Neuron (in vitro differentiated cells): ENCODE results near the gene PDXDC1.
"Not testable (repeated sequence)": the region's sequence is repeated elsewhere in the genome, so short reads cannot be mapped to it uniquely, and the experiment has no call there.

Experiments
- H2AFZ ChIP-seq: one replicate; pipeline ENCODE4 v1.6.1; 2013; ENCODE audit warnings: low read depth, mild to moderate bottlenecking, inconsistent platforms, low read length, moderate library complexity
- H3K27me3 ChIP-seq: one replicate; pipeline ENCODE4 v1.6.1; 2013; ENCODE audit warnings: low read length; ENCODE audit not compliant: insufficient read depth
- H3K36me3 ChIP-seq: one replicate; pipeline ENCODE4 v1.6.1; 2013; ENCODE audit warnings: low read length; ENCODE audit not compliant: insufficient read depth
- H3K4me1 ChIP-seq: one replicate; pipeline ENCODE4 v1.6.1; 2013; ENCODE audit warnings: low read length; ENCODE audit not compliant: insufficient read depth
- H3K4me3 ChIP-seq: 2 replicates; pipeline ENCODE4 v1.5.1; 2013; ENCODE audit warnings: mild to moderate bottlenecking, low read length, moderate library complexity
- H3K9me3 ChIP-seq: one replicate; pipeline ENCODE4 v1.6.1; 2013; ENCODE audit warnings: low read length

The PDXDC1 gene

GRCh38 chr16:14981234-14981633 is 6.4 kb downstream of the PDXDC1 start:
- not testable (repeated sequence) for H2AFZ ChIP-seq, H3K4me3 ChIP-seq, H3K4me1 ChIP-seq, H3K36me3 ChIP-seq, H3K9me3 ChIP-seq, H3K27me3 ChIP-seq

DNA sequence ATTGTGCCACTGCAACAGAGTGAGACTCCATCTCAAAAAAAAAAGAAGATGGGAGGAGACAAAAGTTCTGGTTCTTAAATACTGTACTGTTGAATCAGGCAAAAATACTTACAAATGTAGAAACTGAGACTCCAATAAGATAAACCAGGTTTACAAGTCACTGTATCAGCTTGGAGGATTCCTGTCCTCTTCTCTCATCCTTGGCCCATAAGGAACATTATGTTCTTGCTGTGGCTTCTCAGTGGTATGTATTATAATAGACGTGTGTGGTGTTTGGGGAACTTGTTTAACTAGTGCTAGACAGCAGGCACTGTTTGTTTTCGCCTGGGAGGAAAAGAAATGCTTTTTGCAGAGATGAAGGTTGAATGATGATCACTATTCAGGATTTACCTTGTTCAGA is 7.7 kb downstream of the PDXDC1 start:
- not testable (repeated sequence) for H3K36me3 ChIP-seq, H3K4me3 ChIP-seq

GRCh38 chr16:14988092-14988491 is 13.3 kb downstream of the PDXDC1 start:
- not testable (repeated sequence) for H2AFZ ChIP-seq, H3K27me3 ChIP-seq, H3K4me3 ChIP-seq, H3K36me3 ChIP-seq, H3K4me1 ChIP-seq
- H3K9me3 ChIP-seq, result peaks cover 11% of the 10 kb centered on the region

More for the DNA sequence above, 7.7 kb downstream of the PDXDC1 start:
- H2AFZ ChIP-seq, H3K27me3 ChIP-seq, H3K4me1 ChIP-seq, H3K9me3 ChIP-seq: not testable (repeated sequence)

DNA sequence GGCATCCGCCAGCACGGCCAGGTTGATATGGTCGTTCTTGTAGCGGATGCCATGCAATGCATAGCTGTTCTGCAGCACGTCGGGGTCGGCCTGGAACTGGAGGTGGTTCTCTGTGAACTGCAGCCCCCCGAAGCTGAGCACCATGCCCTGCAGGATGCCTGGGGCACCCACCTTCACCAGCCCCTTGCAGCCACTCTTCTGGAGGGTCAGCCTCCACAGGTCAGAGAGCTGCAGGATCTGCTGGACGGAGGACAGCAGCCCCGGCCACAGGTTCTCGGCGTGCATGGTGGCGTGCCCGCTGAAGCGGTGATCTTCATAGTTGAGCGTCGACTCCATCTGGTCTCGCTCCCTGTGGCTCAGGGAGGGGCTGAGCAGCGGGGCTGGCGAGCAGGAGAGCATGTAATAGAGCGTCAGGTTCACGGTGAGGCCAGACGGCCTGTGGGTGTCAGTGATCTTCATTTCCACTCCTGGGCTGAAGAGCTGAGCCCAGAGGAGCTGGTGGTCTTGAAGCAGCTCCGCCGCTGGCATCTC is 13.9 kb downstream of the PDXDC1 start:
- H3K4me3 ChIP-seq, H2AFZ ChIP-seq, H3K27me3 ChIP-seq, H3K4me1 ChIP-seq, H3K36me3 ChIP-seq: not testable (repeated sequence)
- peaks cover 11% of the 10 kb centered on the region for H3K9me3 ChIP-seq

- not testable (repeated sequence) for H2AFZ ChIP-seq, H3K27me3 ChIP-seq, H3K4me1 ChIP-seq, H3K36me3 ChIP-seq, H3K4me3 ChIP-seq
- H3K9me3 ChIP-seq, result peaks cover 11% of the 10 kb centered on the region
These were observed 14.8 kb downstream of the PDXDC1 start for GRCh38 chr16:14989291-14990281.

DNA sequence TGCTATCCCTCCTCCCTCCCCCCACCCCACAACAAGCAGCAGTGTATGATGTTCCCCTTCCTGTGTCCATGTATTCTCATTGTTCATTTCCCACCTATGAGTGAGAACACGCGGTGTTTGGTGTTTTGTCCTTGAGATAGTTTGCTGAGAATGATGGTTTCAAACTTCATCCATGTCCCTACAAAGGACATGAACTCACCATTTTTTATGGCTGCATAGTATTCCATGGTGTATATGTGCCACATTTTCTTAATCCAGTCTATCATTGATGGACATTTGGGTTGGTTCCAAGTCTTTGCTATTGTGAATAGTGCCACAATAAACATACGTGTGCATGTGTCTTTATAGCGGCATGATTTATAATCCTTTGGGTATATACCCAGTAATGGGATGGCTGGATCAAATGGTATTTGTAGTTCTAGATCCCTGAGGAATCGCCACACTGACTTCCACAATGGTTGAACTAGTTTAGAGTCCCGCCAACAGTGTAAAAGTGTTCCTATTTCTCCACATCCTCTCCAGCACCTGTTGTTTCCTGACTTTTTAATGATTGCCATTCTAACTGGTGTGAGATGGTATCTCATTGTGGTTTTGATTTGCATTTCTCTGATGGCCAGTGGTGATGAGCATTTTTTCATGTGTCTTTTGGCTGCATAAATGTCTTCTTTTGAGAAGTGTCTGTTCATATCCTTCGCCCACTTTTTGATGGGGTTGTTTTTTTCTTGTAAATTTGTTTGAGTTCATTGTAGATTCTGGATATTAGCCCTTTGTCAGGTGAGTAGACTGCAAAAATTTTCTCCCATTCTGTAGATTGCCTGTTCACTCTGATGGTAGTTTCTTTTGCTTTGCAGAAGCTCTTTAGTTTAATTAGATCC is 18.7 kb downstream of the PDXDC1 start:
- H3K4me3 ChIP-seq, H3K4me1 ChIP-seq, H3K36me3 ChIP-seq, H3K27me3 ChIP-seq, H2AFZ ChIP-seq: not testable (repeated sequence)
- peaks cover 10% of the 10 kb centered on the region for H3K9me3 ChIP-seq

GRCh38 chr16:14996702-14997101 is 21.9 kb downstream of the PDXDC1 start:
- not testable (repeated sequence) for H3K36me3 ChIP-seq, H3K4me1 ChIP-seq, H2AFZ ChIP-seq, H3K27me3 ChIP-seq, H3K9me3 ChIP-seq, H3K4me3 ChIP-seq

DNA sequence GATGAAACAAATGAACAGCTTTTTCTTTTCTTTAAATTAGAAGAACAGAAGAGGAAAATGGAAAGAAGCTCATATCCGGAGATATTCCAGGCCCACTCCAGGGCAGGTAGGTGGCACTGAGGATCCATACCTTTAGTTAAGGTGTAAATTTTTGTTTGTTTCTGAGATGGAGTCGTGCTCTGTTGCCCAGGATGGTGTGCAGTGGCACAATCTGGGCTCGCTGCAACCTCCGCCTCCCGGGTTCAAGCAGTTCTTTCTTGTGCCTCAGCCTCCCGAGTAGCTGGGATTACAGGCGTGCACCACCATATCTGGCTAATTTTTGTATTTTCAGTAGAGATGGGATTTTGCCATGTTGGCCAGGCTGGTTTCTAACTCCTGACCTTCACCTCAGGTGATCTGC is 23.5 kb downstream of the PDXDC1 start:
- H3K36me3 ChIP-seq, H3K9me3 ChIP-seq, H2AFZ ChIP-seq, H3K27me3 ChIP-seq, H3K4me1 ChIP-seq, H3K4me3 ChIP-seq: not testable (repeated sequence)

DNA sequence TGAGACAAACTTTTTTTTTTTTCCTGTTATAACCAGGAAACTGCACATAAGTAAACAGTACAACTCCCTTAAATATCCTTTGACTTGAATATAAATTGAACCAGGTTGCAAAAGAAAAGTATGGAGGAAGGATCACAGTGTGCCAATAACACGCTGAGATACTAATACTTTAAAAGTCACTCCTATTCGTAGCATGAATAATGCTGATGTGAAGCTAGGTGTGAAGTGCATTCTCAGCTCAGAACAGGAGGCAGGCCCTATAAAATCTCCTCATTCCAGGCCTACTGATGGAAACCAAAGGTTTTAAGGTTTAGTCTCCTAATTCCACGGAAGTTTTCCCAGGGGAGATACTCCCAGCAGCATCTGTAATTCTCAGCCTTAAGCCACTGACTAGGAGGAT is 25.0 kb downstream of the PDXDC1 start:
- H2AFZ ChIP-seq, H3K27me3 ChIP-seq, H3K4me1 ChIP-seq, H3K4me3 ChIP-seq, H3K9me3 ChIP-seq: not testable (repeated sequence)
- peaks cover 13% of the 10 kb centered on the region for H3K36me3 ChIP-seq

DNA sequence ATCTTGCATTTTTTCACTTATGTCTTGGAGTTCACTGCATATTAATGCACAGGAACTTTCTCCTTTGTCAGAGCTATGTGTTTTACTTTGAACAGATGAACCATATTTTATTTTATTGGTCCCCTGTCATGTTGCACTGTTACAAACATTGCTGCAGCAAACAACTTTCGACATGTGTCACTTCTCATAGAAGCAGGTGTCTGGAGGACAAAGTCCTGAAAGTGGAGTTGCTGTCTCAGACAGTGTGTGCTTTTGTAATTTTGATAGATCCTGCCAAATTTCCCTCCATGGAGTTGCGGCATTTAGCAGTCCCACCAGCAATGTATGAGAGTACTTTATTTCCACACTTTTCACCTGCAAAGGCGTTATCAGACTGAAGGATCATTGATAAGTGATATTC is 27.6 kb downstream of the PDXDC1 start:
- not testable (repeated sequence) for H3K27me3 ChIP-seq, H3K4me1 ChIP-seq, H3K9me3 ChIP-seq, H2AFZ ChIP-seq, H3K4me3 ChIP-seq
- peaks cover 19% of the 10 kb centered on the region for H3K36me3 ChIP-seq

GRCh38 chr16:15005357-15006132 is 30.7 kb downstream of the PDXDC1 start:
- peaks cover 24% of the 10 kb centered on the region for H3K36me3 ChIP-seq
- H2AFZ ChIP-seq, H3K4me3 ChIP-seq: not testable (repeated sequence)

GRCh38 chr16:15008647-15009046 is 33.8 kb downstream of the PDXDC1 start:
- H3K4me1 ChIP-seq, H3K27me3 ChIP-seq, H2AFZ ChIP-seq, H3K9me3 ChIP-seq, H3K4me3 ChIP-seq: not testable (repeated sequence)
- peaks cover 31% of the 10 kb centered on the region for H3K36me3 ChIP-seq

More at GRCh38 chr16:15005357-15006132, 30.7 kb downstream of the PDXDC1 start:
- not testable (repeated sequence) for H3K9me3 ChIP-seq, H3K27me3 ChIP-seq, H3K4me1 ChIP-seq

- peaks cover 30% of the 10 kb centered on the region for H3K36me3 ChIP-seq
- not testable (repeated sequence) for H3K9me3 ChIP-seq, H2AFZ ChIP-seq, H3K4me3 ChIP-seq, H3K27me3 ChIP-seq, H3K4me1 ChIP-seq
These were observed 38.1 kb downstream of the PDXDC1 start for GRCh38 chr16:15012941-15013340.
